Medulla oblongata (tissue), 1 donor: Measurements from ENCODE around the gene LEO1.

Source experiments
- DNase-seq: peaks from one replicate; pipeline ENCODE4 v3.0.0-alpha.2; 2015; ENCODE audit errors: extremely low spot score

Gene LEO1

GRCh38 chr15:51931016-51931415 lies 40.6 kb downstream of the LEO1 start:
- no peak for DNase-seq

- DNase-seq, result no peak
Observed at GRCh38 chr15:51926809-51927208, 44.8 kb downstream of the LEO1 start.

- peak; percentile 35 for DNase-seq
Observed at GRCh38 chr15:51924156-51925068, 47.2 kb downstream of the LEO1 start.

GRCh38 chr15:51917493-51917892 lies 54.1 kb downstream of the LEO1 start:
- DNase-seq, result no peak

- DNase-seq, result no peak
Observed at GRCh38 chr15:51912528-51912927, 59.0 kb downstream of the LEO1 start.

GRCh38 chr15:51909584-51909983 lies 62.0 kb downstream of the LEO1 start:
- DNase-seq, result no peak

GRCh38 chr15:51908316-51908715 lies 63.3 kb downstream of the LEO1 start:
- DNase-seq, result no peak

GRCh38 chr15:51907136-51907862 lies 64.3 kb downstream of the LEO1 start:
- DNase-seq, result no peak

- no peak for DNase-seq
Observed at GRCh38 chr15:51904931-51905330, 66.6 kb downstream of the LEO1 start.

GRCh38 chr15:51904421-51904820 lies 67.2 kb downstream of the LEO1 start:
- DNase-seq, result no peak

- no peak for DNase-seq
Observed at GRCh38 chr15:51889486-51889885, 82.1 kb downstream of the LEO1 start.

GRCh38 chr15:51888593-51889195 lies 82.9 kb downstream of the LEO1 start:
- DNase-seq, result peak; percentile 31
